Fibroblast of lung (primary cell): ENCODE measurements around the gene DYSF.

Experiments used
- CTCF ChIP-seq, 2 donors: IDR thresholded peaks in 1 of 2; conservative IDR thresholded peaks in 1 of 2; 1 replicate in 1 of 2; 2 replicates in 1 of 2; pipeline ENCODE4 v1.5.1; 2011 to 2012; ENCODE audit warnings: low read length in 2 of 2, control low read depth in 1 of 2, inconsistent platforms in 1 of 2, low read depth in 1 of 2, mild to moderate bottlenecking in 1 of 2
- EZH2 ChIP-seq: IDR thresholded peaks from 2 replicates; pipeline ENCODE4 v1.5.1; 2012; ENCODE audit warnings: low read length, control low read depth, mild to moderate bottlenecking; ENCODE audit errors: missing control alignments

DNA sequence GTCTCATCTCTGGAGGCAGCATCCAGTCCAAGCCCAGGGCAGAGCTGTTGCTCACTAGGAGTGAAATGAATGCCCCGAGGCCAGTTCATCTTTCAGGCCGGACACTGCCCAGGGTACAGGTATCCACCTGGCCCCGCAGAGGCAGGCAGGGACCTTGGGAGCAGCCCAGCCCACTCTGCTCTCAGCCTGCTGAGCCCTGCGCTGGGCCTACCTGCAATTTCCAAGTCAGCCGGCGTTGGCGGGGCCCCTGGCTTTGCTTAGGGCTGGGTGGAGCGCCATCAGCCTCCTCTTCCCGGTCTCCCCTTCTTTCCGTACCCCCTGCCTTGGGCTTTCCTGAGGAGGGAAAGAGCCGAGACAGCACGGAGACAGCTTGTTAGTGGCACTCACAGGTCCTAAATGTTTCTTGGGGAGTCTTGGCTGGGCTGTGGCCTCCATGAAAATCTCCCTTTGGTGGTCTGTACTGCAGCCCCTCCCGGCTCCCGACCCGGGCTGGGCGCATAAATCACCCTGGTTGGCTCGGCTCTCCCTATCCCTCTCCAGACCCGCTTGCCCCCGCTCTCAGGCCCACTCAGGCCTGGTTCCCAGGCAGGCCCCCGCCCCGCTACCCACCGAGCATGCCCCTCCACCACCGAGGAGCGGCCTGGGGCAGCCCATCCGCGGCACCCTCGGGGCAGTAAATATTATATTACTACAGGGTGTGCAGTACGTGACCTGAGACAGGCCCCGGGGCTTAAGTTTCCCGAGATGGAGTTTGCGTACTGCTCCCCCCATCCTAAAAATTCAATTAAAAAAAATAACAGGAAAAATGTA, 106.7 kb downstream of the DYSF start:
- TF ChIP-seq CTCF (conservative IDR thresholded peaks at IDR 0.05 in 1 of 2, IDR thresholded peaks at IDR 0.05 in 1 of 2; ENCODE audit: low read depth in 1 of 2, low read length in 2 of 2): no peak
- no peak for TF ChIP-seq EZH2
